HepG2 (cell line): Measurements from ENCODE around the gene SIGLEC1. TPM values are rescaled to one million over a fixed set of nuclear protein-coding genes. Genes with fewer than 3 reads are reported as not detected.
A peak's percentile ranks its signal among the peaks of the same experiment; 100 is the strongest.

Experiments
- DZIP1 ChIP-seq: sonication (generic); formaldehyde crosslinking; IDR thresholded peaks from 2 replicates; pipeline ENCODE4 v1.5.0; 2020; ENCODE audit warnings: mild to moderate bottlenecking, missing genetic modification reagents
- E2F1 ChIP-seq: sonication (generic); formaldehyde crosslinking; IDR thresholded peaks from 2 replicates; pipeline ENCODE4 v1.5.0; 2020; ENCODE audit warnings: missing genetic modification reagents
- PAXIP1 ChIP-seq: sonication (generic); formaldehyde crosslinking; conservative IDR thresholded peaks from 2 replicates; pipeline ENCODE4 v1.4.0; 2020; ENCODE audit warnings: mild to moderate bottlenecking, missing genetic modification reagents, moderate library complexity
- SMYD3 ChIP-seq: sonication (generic); formaldehyde crosslinking; IDR thresholded peaks from 2 replicates; pipeline ENCODE4 v1.8.1; 2023; ENCODE audit warnings: mild to moderate bottlenecking, missing genetic modification reagents
- SP4 ChIP-seq: sonication (generic); formaldehyde crosslinking; IDR thresholded peaks from 2 replicates; pipeline ENCODE4 v1.8.1; 2023; ENCODE audit warnings: mild to moderate bottlenecking, missing genetic modification reagents
- ZNF484 ChIP-seq: sonication (generic); formaldehyde crosslinking; IDR thresholded peaks from 2 replicates; pipeline ENCODE4 v1.5.1; 2020; ENCODE audit warnings: mild to moderate bottlenecking, low read depth, missing genetic modification reagents, borderline replicate concordance
- ZNF512B ChIP-seq: sonication (generic); formaldehyde crosslinking; IDR thresholded peaks from 2 replicates; pipeline ENCODE4 v1.5.1; 2020; ENCODE audit warnings: missing genetic modification reagents, mild to moderate bottlenecking, borderline replicate concordance
- ZNF598 ChIP-seq: sonication (generic); formaldehyde crosslinking; IDR thresholded peaks from 2 replicates; pipeline ENCODE4 v1.5.1; 2020; ENCODE audit warnings: mild to moderate bottlenecking, missing genetic modification reagents, borderline replicate concordance
- polyA plus RNA-seq, 8 experiments: library from polyadenylated mRNA; depleted of rRNA in 3 of 8; stranded (reverse) in 7 of 8; unstranded in 1 of 8; fragments of >200 nt; fragmentation: Illumina TruSeq in 4 of 8; extraction: Trizol in 4 of 8; gene quantifications; 2 replicates each; pipeline versions ENCODE4 v1.2.1 to v1.2.3, GENCODE V29; 2011 to 2016; ENCODE audit warnings: low read depth in 4 of 8, missing spikeins in 1 of 8, mixed read lengths in 1 of 8; ENCODE audit not compliant: insufficient read depth in 1 of 8
- total RNA-seq, 5 experiments: library from RNA; depleted of rRNA; stranded (reverse); fragments of >200 nt; fragmentation: Illumina TruSeq; extraction: Trizol; gene quantifications; 2 replicates each; pipeline ENCODE4 v1.2.3, GENCODE V29; 2016; ENCODE audit warnings: low read depth in 1 of 5
- TF ChIP-seq, protein P1 (sequence below): sonication (generic); formaldehyde crosslinking; IDR thresholded peaks from 2 replicates; pipeline ENCODE4 v1.4.0; 2020; ENCODE audit warnings: missing genetic modification reagents, mild to moderate bottlenecking, borderline replicate concordance
- TF ChIP-seq, protein P2 (sequence below): sonication (generic); formaldehyde crosslinking; IDR thresholded peaks from 2 replicates; pipeline ENCODE4 v1.4.0; 2020; ENCODE audit warnings: missing genetic modification reagents, borderline replicate concordance

SIGLEC1 gene
- total and polyA plus RNA-seq, 2 of the 13 experiments (the other 11 are each of a cell fraction or from before 2014, with no cell fraction given) = 0.01 TPM; not detected in 1

- TF ChIP-seq DZIP1 (no peak), SMYD3 (CRISPR knock-in tag) (no peak), PAXIP1 (CRISPR knock-in tag) (no peak), ZNF512B (peak; percentile 85; the same call in 1 of the 2 replicates), E2F1 (CRISPR knock-in tag) (no peak), ZNF598 (CRISPR knock-in tag) (0 out of 2 replicates have a peak, but pooled peaks have one; percentile 17), SP4 (CRISPR knock-in tag) (peak; percentile 66; the same call in 1 of the 2 replicates), ZNF484 (no peak)
- TF ChIP-seq, protein P1, sequence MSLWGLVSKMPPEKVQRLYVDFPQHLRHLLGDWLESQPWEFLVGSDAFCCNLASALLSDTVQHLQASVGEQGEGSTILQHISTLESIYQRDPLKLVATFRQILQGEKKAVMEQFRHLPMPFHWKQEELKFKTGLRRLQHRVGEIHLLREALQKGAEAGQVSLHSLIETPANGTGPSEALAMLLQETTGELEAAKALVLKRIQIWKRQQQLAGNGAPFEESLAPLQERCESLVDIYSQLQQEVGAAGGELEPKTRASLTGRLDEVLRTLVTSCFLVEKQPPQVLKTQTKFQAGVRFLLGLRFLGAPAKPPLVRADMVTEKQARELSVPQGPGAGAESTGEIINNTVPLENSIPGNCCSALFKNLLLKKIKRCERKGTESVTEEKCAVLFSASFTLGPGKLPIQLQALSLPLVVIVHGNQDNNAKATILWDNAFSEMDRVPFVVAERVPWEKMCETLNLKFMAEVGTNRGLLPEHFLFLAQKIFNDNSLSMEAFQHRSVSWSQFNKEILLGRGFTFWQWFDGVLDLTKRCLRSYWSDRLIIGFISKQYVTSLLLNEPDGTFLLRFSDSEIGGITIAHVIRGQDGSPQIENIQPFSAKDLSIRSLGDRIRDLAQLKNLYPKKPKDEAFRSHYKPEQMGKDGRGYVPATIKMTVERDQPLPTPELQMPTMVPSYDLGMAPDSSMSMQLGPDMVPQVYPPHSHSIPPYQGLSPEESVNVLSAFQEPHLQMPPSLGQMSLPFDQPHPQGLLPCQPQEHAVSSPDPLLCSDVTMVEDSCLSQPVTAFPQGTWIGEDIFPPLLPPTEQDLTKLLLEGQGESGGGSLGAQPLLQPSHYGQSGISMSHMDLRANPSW = no peak
- TF ChIP-seq, protein P2, sequence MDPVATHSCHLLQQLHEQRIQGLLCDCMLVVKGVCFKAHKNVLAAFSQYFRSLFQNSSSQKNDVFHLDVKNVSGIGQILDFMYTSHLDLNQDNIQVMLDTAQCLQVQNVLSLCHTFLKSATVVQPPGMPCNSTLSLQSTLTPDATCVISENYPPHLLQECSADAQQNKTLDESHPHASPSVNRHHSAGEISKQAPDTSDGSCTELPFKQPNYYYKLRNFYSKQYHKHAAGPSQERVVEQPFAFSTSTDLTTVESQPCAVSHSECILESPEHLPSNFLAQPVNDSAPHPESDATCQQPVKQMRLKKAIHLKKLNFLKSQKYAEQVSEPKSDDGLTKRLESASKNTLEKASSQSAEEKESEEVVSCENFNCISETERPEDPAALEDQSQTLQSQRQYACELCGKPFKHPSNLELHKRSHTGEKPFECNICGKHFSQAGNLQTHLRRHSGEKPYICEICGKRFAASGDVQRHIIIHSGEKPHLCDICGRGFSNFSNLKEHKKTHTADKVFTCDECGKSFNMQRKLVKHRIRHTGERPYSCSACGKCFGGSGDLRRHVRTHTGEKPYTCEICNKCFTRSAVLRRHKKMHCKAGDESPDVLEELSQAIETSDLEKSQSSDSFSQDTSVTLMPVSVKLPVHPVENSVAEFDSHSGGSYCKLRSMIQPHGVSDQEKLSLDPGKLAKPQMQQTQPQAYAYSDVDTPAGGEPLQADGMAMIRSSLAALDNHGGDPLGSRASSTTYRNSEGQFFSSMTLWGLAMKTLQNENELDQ = no peak
These were observed 32.6 kb upstream of the SIGLEC1 start (continued) for GRCh38 chr20:3744806-3745685.
